Measurements from ENCODE around the gene TBL1X.
A peak's percentile ranks its signal among the peaks of the same experiment; 100 is the strongest.
"Not testable (repeated sequence)": the region's sequence is repeated elsewhere in the genome, so short reads cannot be mapped to it uniquely, and the experiment has no call there.

TBL1X gene

GRCh38 chrX:9757366-9757765 lies 292.5 kb downstream of the TBL1X start:
- DNase-seq (ENCODE audit: low read depth): peak; percentile 30
- no peak overlapping the region for H3K4me3 ChIP-seq (ENCODE audit: low read depth, low read length)
- TF ChIP-seq CTCF (conservative IDR thresholded peaks at IDR 0.05; ENCODE audit: low read depth, low read length): no peak

DNA sequence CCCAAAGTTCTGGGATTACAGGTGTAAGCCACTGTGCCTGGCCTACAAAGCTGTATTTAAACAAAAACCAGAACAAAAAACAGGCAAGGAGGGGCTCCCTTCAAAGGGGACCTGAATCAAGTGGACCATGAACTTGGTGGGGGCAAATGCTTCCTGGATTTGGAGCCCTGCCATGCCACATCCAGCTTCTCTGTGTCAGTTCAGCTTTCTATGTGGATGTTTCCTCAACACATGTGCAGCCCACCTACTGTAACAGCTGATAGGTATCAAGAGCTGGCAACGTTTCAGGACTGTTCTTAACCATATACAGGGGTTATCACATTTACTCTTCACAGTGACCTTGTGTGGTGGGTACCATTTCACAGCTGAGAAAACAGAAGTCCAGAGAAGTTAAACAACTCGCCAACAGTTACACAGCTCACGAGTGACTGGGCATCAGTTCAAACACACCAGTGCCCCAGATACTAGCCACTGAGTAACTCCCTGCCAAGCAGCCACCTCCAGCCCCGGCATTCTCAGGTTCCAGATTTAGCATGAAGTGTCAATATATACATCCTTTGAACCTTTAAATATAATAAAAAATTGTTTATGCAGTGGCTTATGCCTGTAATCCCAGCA lies 293.3 kb downstream of the TBL1X start:
- H3K4me3 ChIP-seq (ENCODE audit: low read depth, low read length): no peak overlapping the region
- no peak for TF ChIP-seq CTCF (conservative IDR thresholded peaks at IDR 0.05; ENCODE audit: low read depth, low read length)
- DNase-seq (ENCODE audit: low read depth): no peak

DNA sequence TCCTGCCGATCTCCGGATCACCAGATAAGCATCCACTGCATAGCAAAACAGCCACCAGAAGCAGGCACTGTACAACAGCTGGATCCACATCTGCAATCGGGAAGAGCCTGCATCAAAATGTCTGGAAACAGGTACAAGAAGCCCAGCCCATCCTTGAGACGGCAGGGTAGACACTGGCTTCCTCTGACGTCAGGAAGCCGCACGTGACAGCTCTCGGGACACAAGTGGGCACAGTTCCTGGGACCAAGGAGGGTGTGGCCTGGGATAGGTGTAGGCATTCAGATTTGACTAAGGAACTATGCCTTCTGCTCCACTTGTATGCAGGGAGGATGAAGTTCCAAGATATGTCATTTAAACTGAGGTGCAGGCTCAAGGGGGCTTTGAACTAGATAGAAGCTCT lies 294.5 kb downstream of the TBL1X start:
- no peak for DNase-seq (ENCODE audit: low read depth)
- no peak overlapping the region for H3K4me3 ChIP-seq (ENCODE audit: low read depth, low read length)
- no peak for TF ChIP-seq CTCF (conservative IDR thresholded peaks at IDR 0.05; ENCODE audit: low read depth, low read length)

GRCh38 chrX:9765072-9765736 lies 300.3 kb downstream of the TBL1X start:
- no peak for DNase-seq (ENCODE audit: low read depth)
- H3K4me3 ChIP-seq (ENCODE audit: low read depth, low read length): peak overlapping the region; percentile 22
- TF ChIP-seq CTCF (conservative IDR thresholded peaks at IDR 0.05; ENCODE audit: low read depth, low read length): no peak

- peak within 1 kb of the TSS; percentile 22 for H3K4me3 ChIP-seq (ENCODE audit: low read depth, low read length)
- no peak for DNase-seq (ENCODE audit: low read depth)
- no peak for TF ChIP-seq CTCF (conservative IDR thresholded peaks at IDR 0.05; ENCODE audit: low read depth, low read length)
Observed at GRCh38 chrX:9765737-9766097, 300.9 kb downstream of the TBL1X start, which contains the start of gene GPR143. Gene GPR143 (minus strand): TSS chrX:9765847. CDS start chrX:9765817, 30 bp downstream.

- DNase-seq (ENCODE audit: low read depth): no peak
- H3K4me3 ChIP-seq (ENCODE audit: low read depth, low read length): no peak overlapping the region
- TF ChIP-seq CTCF (conservative IDR thresholded peaks at IDR 0.05; ENCODE audit: low read depth, low read length): no peak
Observed at GRCh38 chrX:9767375-9767774, 302.5 kb downstream of the TBL1X start.

GRCh38 chrX:9768321-9768839 lies 303.5 kb downstream of the TBL1X start:
- not testable (repeated sequence) for H3K4me3 ChIP-seq (ENCODE audit: low read depth, low read length)

More at GRCh38 chrX:9768321-9768839, 303.5 kb downstream of the TBL1X start:
- not testable (repeated sequence) for DNase-seq (ENCODE audit: low read depth)

Measured in choroid plexus epithelial cell (primary cell).